ENCODE results near the gene TRPM1. TPM values are rescaled to one million over a fixed set of nuclear protein-coding genes. Genes with fewer than 3 reads are reported as not detected.

TRPM1 gene
- total and polyA plus RNA-seq, 9 of the 15 experiments (the other 6 are each of a cell fraction or from before 2014, with no cell fraction given): 0.01 to 0.06 (median 0.03) TPM; not detected in 5

GRCh38 chr15:31025996-31026395, 75.5 kb downstream of the TRPM1 start (continued):
- no peak for TF ChIP-seq CUX1 (CRISPR knock-in tag; IDR thresholded peaks at IDR 0.05)
- TF ChIP-seq TRIM28 (IDR thresholded peaks at IDR 0.05): no peak
- TF ChIP-seq E2F6 (IDR thresholded peaks at IDR 0.05; ENCODE audit: borderline replicate concordance in 1 of 2, extremely low read depth in 1 of 2, insufficient read depth in 1 of 2, insufficient read length in 1 of 2, low read depth in 1 of 2, low read length in 1 of 2, poor library complexity in 1 of 2, severe bottlenecking in 1 of 2): peak in 1 of 2 experiments; percentile 29
- no peak for TF ChIP-seq ARHGAP35 (IDR thresholded peaks at IDR 0.05; ENCODE audit: partially characterized antibody)
- TF ChIP-seq POLR3A (IDR thresholded peaks at IDR 0.05; ENCODE audit: borderline replicate concordance, extremely low read depth, insufficient read depth, insufficient read length): no peak
- TF ChIP-seq HMBOX1 (IDR thresholded peaks at IDR 0.05): no peak
- TF ChIP-seq NFIC (IDR thresholded peaks at IDR 0.05): no peak
- no peak for TF ChIP-seq STAG1 (CRISPR knock-in tag; IDR thresholded peaks at IDR 0.05; ENCODE audit: borderline replicate concordance)
- TF ChIP-seq HDAC3 (IDR thresholded peaks at IDR 0.05; ENCODE audit: borderline replicate concordance, partially characterized antibody): no peak
- TF ChIP-seq KLF6 (CRISPR knock-in tag; IDR thresholded peaks at IDR 0.05; ENCODE audit: borderline replicate concordance): no peak
- no peak for TF ChIP-seq ZNF24 (IDR thresholded peaks at IDR 0.05)
- 0 out of 2 replicates have a peak, but pooled peaks have one; percentile 29 for TF ChIP-seq SMAD4 (CRISPR knock-in tag; conservative IDR thresholded peaks at IDR 0.05)
- TF ChIP-seq NR2C2 (CRISPR knock-in tag; IDR thresholded peaks at IDR 0.05): peak; percentile 39; the same call in 1 of the 2 replicates
- TF ChIP-seq NR2C2 (tag; IDR thresholded peaks at IDR 0.05): peak; percentile 92
- TF ChIP-seq SMARCA5 (IDR thresholded peaks at IDR 0.05): no peak
- TF ChIP-seq CXXC5 (CRISPR knock-in tag; IDR thresholded peaks at IDR 0.05): peak; percentile 84
- peak; percentile 79 for TF ChIP-seq GABPA (tag; conservative IDR thresholded peaks at IDR 0.05; ENCODE audit: low read depth)
- TF ChIP-seq L3MBTL2 (IDR thresholded peaks at IDR 0.05): peak; percentile 78
- TF ChIP-seq OTX1 (CRISPR knock-in tag; IDR thresholded peaks at IDR 0.05): no peak
- TF ChIP-seq ARID1B (IDR thresholded peaks at IDR 0.05): no peak
- TF ChIP-seq HSF4 (CRISPR knock-in tag; IDR thresholded peaks at IDR 0.05; ENCODE audit: borderline replicate concordance): no peak
- TF ChIP-seq PRMT5 (CRISPR knock-in tag; IDR thresholded peaks at IDR 0.05): no peak
- no peak for TF ChIP-seq JUND (IDR thresholded peaks at IDR 0.05; ENCODE audit: borderline replicate concordance, low read depth, low read length)
- TF ChIP-seq JUND (tag; IDR thresholded peaks at IDR 0.05; ENCODE audit: borderline replicate concordance, low read depth, low read length): no peak
